ENCODE measurements around the gene KIF16B. TPM values are rescaled to one million over a fixed set of nuclear protein-coding genes. Genes with fewer than 3 reads are reported as not detected.

KIF16B gene
- total RNA-seq, 1 experiment from 2014 or later = 7.0 TPM

- Histone ChIP-seq H3K9ac (ENCODE audit: low read length) (peak overlapping the region; percentile 36), H3K4me1 (ENCODE audit: control insufficient read depth in 1 of 2, insufficient read depth in 2 of 2, low read length in 2 of 2) (peaks cover 41 to 51% of the 10 kb centered on the region in 2 experiments), H3K9me2 (ENCODE audit: insufficient read depth) (no peaks in the 10 kb centered on the region), H3K4me3 (replicated peaks in 1 of 2; ENCODE audit: low read depth in 1 of 2, low read length in 2 of 2) (peak overlapping the region in 1 of 2 experiments; percentile 19; a peak in 1 of 4 replicates), H4K20me1 (ENCODE audit: insufficient read depth) (no peaks in the 10 kb centered on the region), H3K79me2 (ENCODE audit: insufficient read depth, low read length) (no peaks in the 10 kb centered on the region), H3K36me3 (ENCODE audit: control insufficient read depth in 1 of 2, insufficient read depth in 2 of 2, low read length in 2 of 2) (no peaks in the 10 kb centered on the region), H3K4me2 (ENCODE audit: low read length) (peak overlapping the region; percentile 70), H3K27me3 (ENCODE audit: insufficient read depth, low read length) (no peaks in the 10 kb centered on the region), H2AFZ (ENCODE audit: low read depth, low read length, poor library complexity, severe bottlenecking) (no peak overlapping the region), H3K27ac (ENCODE audit: low read depth, low read length) (peak overlapping the region; percentile 63; the same call in 1 of the 2 replicates), H3K9me3 (ENCODE audit: control insufficient read depth in 1 of 2, insufficient read depth in 1 of 2, low read depth in 1 of 2, low read length in 2 of 2) (no peaks in the 10 kb centered on the region)
- DNase-seq (ENCODE audit: low read depth, low spot score) = peak; percentile 81
- peak; percentile 74 for TF ChIP-seq TCF7L2 (IDR thresholded peaks at IDR 0.05; ENCODE audit: borderline replicate concordance, extremely low read depth, insufficient read depth, insufficient read length)
- TF ChIP-seq SP1 (IDR thresholded peaks at IDR 0.05; ENCODE audit: low read depth) = peak; percentile 76
- TF ChIP-seq SRF (IDR thresholded peaks at IDR 0.05; ENCODE audit: low read depth) = 0 out of 2 replicates have a peak, but pooled peaks have one; percentile 44
- peak; percentile 85 for TF ChIP-seq FOSL1 (IDR thresholded peaks at IDR 0.05; ENCODE audit: low read depth)
- TF ChIP-seq ZNF274 (IDR thresholded peaks at IDR 0.05; ENCODE audit: low read depth, low read length) = no peak
- peak; percentile 73 for TF ChIP-seq CBX3 (IDR thresholded peaks at IDR 0.05; ENCODE audit: low read depth)
- TF ChIP-seq CEBPB (IDR thresholded peaks at IDR 0.05; ENCODE audit: low read depth) = peak; percentile 82
- TF ChIP-seq JUND (IDR thresholded peaks at IDR 0.05) = peak; percentile 87
- peak; percentile 52; the same call in 1 of the 2 replicates for TF ChIP-seq POLR2AphosphoS5 (IDR thresholded peaks at IDR 0.05; ENCODE audit: low read depth, low read length)
- TF ChIP-seq POLR2A (IDR thresholded peaks at IDR 0.05; ENCODE audit: borderline replicate concordance, extremely low read depth, insufficient read depth, insufficient read length) = no peak
- peak; percentile 62 for TF ChIP-seq SIN3A (IDR thresholded peaks at IDR 0.05; ENCODE audit: low read depth)
- no peak for TF ChIP-seq ELF1 (IDR thresholded peaks at IDR 0.05; ENCODE audit: borderline replicate concordance, low read depth)
- no peak for TF ChIP-seq EGR1 (IDR thresholded peaks at IDR 0.05; ENCODE audit: low read depth)
- TF ChIP-seq, protein P1, sequence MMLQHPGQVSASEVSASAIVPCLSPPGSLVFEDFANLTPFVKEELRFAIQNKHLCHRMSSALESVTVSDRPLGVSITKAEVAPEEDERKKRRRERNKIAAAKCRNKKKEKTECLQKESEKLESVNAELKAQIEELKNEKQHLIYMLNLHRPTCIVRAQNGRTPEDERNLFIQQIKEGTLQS (IDR thresholded peaks at IDR 0.05) = no peak
- TF ChIP-seq YY1 (IDR thresholded peaks at IDR 0.05; ENCODE audit: extremely low read depth, insufficient replicate concordance, low read depth, low read length) = peak; percentile 57
- TF ChIP-seq REST (IDR thresholded peaks at IDR 0.05; ENCODE audit: low read depth) = no peak
- TF ChIP-seq, protein P2, sequence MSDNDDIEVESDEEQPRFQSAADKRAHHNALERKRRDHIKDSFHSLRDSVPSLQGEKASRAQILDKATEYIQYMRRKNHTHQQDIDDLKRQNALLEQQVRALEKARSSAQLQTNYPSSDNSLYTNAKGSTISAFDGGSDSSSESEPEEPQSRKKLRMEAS (IDR thresholded peaks at IDR 0.05) = peak; percentile 68
- intact Hi-C loops (cut with micrococcal nuclease) = no loop called here
- ATAC-seq = peak; percentile 74
- BruUV-seq (replicated peaks) = no TSS peak
- RAD21 ChIA-PET (ENCODE audit: low non-redundant PET in 1 of 2, low total read pairs in 2 of 2, uncharacterized antibody in 2 of 2, unreplicated experiment in 2 of 2) = no interaction called here
- CTCF ChIA-PET = interaction anchor here (1.6 kb wide), 1 partner anchor 10 kb away, joined by 6 read pairs; no protein-coding TSS in a partner anchor
- POLR2A ChIA-PET = interaction anchor here (1.2 kb wide), 1 partner anchor 104 kb away, joined by 3 read pairs; no protein-coding TSS in a partner anchor
These were observed 45.2 kb downstream of the KIF16B start for GRCh38 chr20:16528078-16528477.
